ENCODE measurements around the gene RALGAPA2.

DNA sequence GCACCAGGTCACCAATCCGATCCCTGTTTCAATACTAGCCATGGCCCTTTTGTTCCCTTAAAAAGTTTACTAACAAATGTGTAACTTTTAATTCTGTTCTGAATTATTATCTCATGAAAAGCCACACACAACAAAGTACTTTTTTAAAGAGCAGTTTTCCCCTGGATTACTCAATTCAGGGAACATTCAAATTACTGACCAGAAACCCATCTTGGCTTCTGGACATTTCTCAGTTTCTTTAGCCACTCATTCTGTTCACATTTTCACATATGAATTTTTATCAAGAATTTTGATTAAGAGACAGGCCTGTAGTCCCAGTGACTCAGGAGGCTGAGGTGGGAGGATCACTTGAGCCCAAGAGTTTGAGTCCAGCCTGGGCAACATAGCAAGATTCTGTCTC, 297.1 kb downstream of the RALGAPA2 start:
- TF ChIP-seq, protein P1, sequence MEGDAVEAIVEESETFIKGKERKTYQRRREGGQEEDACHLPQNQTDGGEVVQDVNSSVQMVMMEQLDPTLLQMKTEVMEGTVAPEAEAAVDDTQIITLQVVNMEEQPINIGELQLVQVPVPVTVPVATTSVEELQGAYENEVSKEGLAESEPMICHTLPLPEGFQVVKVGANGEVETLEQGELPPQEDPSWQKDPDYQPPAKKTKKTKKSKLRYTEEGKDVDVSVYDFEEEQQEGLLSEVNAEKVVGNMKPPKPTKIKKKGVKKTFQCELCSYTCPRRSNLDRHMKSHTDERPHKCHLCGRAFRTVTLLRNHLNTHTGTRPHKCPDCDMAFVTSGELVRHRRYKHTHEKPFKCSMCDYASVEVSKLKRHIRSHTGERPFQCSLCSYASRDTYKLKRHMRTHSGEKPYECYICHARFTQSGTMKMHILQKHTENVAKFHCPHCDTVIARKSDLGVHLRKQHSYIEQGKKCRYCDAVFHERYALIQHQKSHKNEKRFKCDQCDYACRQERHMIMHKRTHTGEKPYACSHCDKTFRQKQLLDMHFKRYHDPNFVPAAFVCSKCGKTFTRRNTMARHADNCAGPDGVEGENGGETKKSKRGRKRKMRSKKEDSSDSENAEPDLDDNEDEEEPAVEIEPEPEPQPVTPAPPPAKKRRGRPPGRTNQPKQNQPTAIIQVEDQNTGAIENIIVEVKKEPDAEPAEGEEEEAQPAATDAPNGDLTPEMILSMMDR (IDR thresholded peaks at IDR 0.05), result no peak
- TF ChIP-seq, protein P2, sequence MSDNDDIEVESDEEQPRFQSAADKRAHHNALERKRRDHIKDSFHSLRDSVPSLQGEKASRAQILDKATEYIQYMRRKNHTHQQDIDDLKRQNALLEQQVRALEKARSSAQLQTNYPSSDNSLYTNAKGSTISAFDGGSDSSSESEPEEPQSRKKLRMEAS (IDR thresholded peaks at IDR 0.05), result no peak
- TF ChIP-seq POLR2A (IDR thresholded peaks at IDR 0.05; ENCODE audit: low read length) (no peak), EHMT2 (IDR thresholded peaks at IDR 0.05; ENCODE audit: low read depth) (no peak), KDM5A (IDR thresholded peaks at IDR 0.05) (no peak)
- TF ChIP-seq, protein P3, sequence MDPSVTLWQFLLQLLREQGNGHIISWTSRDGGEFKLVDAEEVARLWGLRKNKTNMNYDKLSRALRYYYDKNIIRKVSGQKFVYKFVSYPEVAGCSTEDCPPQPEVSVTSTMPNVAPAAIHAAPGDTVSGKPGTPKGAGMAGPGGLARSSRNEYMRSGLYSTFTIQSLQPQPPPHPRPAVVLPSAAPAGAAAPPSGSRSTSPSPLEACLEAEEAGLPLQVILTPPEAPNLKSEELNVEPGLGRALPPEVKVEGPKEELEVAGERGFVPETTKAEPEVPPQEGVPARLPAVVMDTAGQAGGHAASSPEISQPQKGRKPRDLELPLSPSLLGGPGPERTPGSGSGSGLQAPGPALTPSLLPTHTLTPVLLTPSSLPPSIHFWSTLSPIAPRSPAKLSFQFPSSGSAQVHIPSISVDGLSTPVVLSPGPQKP (IDR thresholded peaks at IDR 0.05; ENCODE audit: low read depth, low read length), result no peak
- TF ChIP-seq, protein P4, sequence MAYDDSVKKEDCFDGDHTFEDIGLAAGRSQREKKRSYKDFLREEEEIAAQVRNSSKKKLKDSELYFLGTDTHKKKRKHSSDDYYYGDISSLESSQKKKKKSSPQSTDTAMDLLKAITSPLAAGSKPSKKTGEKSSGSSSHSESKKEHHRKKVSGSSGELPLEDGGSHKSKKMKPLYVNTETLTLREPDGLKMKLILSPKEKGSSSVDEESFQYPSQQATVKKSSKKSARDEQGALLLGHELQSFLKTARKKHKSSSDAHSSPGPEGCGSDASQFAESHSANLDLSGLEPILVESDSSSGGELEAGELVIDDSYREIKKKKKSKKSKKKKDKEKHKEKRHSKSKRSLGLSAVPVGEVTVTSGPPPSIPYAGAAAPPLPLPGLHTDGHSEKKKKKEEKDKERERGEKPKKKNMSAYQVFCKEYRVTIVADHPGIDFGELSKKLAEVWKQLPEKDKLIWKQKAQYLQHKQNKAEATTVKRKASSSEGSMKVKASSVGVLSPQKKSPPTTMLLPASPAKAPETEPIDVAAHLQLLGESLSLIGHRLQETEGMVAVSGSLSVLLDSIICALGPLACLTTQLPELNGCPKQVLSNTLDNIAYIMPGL (CRISPR knock-in tag; IDR thresholded peaks at IDR 0.05; ENCODE audit: borderline replicate concordance), result no peak
